IPS DF 19.7 (cell line): Measurements from ENCODE around the gene NDUFS6.
"Not testable (repeated sequence)": the region's sequence is repeated elsewhere in the genome, so short reads cannot be mapped to it uniquely, and the experiment has no call there.

ENCODE experiments used
- DNase-seq: peaks from one replicate; pipeline ENCODE4 v3.0.0-alpha.2; 2013; ENCODE audit warnings: low read depth, low spot score

The NDUFS6 gene

DNA sequence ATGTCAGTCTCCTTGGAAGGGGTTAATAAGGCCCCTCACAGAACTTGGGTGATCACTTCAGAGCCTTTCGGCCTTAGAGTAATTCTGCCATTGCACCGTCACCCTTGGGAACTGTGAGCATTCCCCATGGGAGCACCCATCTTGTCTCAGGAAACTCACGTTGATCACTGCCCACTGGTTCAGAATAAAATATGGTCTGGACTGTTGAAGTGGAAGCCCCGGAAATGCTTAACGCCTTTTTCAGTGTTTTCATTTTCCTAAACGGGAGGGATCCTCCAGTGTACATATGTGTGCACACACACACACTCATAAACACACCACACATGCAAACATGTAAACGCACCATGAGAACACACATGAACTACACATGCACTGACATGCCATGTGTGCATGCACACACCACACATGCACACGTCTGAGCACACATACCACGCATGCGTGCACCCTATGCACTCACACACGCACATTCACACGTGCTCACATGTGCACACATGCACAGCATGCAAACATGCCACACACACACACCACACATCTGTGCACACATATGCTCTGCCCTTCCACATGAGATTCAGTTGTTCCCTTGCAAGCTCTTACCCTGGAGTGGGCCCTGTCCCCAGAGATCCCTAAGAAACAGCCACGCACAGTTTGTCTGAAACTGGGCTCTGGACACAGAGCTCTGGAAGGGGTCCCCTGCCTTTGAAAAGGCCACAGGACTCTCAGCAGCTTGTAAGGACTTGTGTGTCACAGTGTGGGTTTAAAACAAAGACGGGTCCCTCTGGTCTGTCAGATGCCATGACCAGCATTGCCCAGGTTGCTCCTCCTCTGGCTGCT lies 18.6 kb upstream of the NDUFS6 start:
- DNase-seq = no peak

DNA sequence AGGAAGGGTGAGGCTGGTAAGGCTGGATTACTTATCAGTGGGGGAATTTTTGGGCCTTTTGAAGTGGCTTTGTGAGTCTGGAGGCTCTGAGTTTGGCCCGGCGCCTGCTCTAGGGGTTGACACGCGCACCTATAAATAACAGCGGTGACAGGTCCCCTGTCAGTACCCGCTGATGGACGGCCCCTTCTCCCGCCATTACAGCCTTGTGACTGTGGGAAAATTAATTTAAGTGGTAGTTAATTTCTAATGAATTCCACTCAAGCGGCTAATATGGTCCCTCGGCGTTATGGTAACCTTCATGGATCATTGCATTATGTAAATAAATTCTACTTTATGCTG lies 18.0 kb upstream of the NDUFS6 start:
- no peak for DNase-seq

DNA sequence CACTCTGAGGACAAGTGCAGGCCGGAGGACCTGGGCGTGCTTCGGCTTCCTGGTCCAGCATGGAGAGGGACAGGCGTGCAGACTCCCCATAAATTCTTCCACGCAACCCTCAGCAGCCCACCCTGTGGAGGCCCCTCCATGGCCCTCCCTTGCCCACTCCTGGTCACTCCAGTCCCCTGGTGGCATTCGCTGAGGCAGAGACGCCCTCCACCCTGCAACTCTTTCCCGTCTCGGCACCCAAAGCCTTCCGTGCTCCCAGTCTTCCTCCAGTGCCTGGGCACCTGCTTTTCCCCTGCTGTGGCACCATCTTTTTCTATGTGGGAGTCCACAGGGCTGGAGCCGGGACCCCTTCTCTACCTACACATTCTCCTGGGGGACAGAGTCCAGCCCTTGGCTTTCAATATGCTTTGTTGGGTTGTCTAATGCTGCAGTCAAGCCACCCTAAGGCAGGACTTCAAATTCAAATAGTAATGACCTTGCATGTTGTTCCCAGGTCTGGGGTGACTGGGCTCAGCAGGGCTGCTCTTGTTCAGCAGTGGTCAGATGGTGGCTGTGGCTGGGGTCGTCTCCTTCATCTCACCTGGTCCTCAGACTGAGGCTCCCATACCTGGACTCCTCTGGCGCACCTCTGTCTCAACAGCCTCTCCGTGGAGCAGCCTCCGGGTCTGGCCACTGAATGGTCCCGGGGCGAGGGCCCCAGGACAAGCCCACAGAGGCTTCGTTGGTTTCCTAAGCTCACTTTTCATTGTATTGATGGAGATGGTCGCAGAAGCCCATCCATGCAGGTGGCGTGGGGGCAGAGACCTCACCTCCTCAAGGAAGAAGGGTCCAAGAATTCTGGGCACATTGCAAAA lies 16.8 kb upstream of the NDUFS6 start:
- no peak for DNase-seq

GRCh38 chr5:1785062-1785461 lies 16.1 kb upstream of the NDUFS6 start:
- DNase-seq = no peak

- DNase-seq = no peak
Measured at GRCh38 chr5:1785984-1786383, 15.2 kb upstream of the NDUFS6 start.

DNA sequence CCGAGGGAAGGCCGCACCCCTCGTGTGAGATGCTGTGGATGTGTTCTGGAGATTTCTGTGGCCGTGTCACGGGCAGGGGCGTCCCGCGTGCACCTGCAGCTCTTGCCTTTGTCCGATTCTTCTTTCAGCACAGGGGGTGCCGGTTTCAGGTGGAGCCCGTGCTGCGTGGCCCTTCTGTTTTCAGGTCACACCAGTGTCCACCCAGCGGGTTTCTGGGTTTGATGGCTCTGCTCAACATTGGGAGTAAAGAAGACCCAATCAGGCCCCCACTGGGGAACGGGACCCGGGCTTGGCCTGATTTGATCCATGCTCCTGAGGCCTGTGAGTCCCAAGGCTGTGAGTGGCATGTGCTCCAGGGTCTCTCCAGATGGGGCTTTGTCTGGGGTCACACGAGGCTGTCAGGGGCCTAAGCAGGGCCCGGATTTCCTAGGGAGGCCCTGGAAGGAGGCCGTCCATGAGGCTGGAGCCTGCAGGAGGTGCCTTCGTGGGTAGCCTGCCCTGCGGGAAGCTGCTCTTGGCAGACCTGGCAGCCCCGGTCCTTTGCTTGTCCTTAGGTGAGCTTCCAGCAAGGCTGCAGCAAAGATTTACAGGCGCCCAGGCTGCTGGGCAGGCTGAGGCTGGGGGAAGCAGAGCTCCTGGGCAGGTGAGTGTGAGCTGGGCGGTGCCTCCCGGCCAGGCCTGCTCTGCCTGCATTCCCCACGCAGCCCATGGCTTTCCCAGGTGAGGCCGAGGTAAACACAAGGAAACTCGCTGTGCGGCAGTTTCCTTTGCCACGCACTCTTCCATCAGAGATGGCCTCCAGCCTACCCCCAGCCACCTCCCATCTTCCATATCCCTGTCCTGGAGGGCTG lies 14.4 kb upstream of the NDUFS6 start:
- no peak for DNase-seq

DNA sequence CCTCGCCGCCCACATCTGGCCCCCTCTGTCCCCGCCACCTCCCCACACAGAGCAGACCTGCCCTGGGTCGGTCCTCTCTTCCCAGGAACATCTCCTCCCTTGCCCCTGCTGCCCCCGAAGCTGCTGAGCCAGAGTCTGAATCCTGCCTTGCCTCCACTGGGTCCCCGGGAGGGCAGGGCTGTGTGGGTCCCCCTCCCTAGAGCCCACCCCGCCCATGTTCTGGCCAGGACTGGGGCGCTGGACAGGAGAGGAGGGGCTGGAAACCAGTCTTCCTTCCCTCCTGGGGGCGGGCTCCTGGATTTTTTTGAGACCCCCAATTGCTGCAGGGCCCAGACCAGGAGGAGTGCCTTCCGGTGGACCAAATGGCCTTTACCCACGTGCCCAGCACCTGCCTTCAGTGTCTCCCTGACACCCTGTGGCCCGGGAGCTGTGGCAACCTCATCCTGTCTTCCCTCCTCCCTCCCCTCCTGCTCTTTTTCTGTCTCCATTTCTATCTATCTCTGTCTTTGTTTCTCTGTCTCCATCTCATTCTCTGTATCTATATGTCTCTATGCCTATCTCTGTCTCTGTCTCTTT lies 13.6 kb upstream of the NDUFS6 start:
- no peak for DNase-seq

DNA sequence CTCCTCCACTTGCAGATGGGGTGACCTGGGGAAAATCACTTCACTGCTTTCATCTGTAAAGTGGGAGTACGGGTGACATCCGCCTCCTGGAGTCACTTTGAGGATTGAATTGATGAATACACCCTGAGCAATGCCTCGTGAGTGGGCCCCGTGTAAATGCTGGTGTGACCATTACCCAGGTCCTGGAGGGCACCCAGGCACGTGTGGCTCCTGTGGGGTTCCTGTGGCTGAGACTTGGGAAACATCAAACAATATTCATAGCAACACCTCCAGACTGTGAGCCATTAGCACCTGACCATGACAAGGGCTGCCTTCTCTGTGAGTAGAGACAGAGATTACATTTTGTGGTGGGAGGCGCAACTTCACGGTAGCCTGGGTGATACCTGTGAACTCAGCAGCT lies 13.0 kb upstream of the NDUFS6 start:
- no peak for DNase-seq

GRCh38 chr5:1788828-1789227 lies 12.4 kb upstream of the NDUFS6 start:
- no peak for DNase-seq

GRCh38 chr5:1789438-1789833 lies 11.8 kb upstream of the NDUFS6 start:
- DNase-seq = not testable (repeated sequence)

DNA sequence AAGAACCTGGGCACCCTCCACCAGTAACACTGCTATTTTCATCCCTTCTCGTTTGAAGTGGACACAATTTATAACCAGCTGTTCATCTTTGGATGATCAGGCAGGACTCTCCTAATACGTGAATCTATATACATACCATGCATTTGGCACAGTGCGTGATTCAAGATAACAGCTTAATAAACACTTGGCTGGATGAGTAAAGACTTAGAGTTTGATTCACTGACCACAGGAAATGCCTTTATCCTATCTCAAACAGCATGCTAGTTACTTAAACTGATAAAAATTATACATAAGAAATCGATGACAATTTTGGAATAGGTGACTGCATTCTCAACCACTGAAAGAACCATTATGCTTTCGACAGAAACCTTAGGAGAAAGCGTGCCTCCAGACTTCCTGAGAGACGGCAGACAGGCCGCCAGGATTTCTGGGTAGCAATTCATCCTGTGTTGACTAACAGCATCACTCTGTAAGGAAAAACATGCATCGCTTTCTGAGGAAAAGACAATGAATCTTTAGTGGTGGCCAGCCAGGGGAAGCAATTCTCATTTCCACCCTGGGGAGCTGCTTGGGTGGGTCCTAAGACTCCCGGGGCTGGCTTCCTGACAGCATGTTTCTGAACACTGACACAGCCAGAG lies 11.3 kb upstream of the NDUFS6 start:
- DNase-seq = no peak

- DNase-seq = no peak
Measured at GRCh38 chr5:1791176-1791575, 10.0 kb upstream of the NDUFS6 start.

GRCh38 chr5:1792842-1793266 lies 8.4 kb upstream of the NDUFS6 start:
- DNase-seq = no peak

- no peak for DNase-seq
Measured at GRCh38 chr5:1793301-1793740, 7.9 kb upstream of the NDUFS6 start.

- DNase-seq = no peak
Measured at GRCh38 chr5:1793966-1794900, 7.0 kb upstream of the NDUFS6 start.

- no peak for DNase-seq
Measured at GRCh38 chr5:1794901-1795290, 6.3 kb upstream of the NDUFS6 start.

GRCh38 chr5:1795506-1795905 lies 5.7 kb upstream of the NDUFS6 start:
- DNase-seq = no peak

GRCh38 chr5:1795931-1796330 lies 5.3 kb upstream of the NDUFS6 start:
- no peak for DNase-seq

GRCh38 chr5:1796371-1797102 lies 4.7 kb upstream of the NDUFS6 start:
- no peak for DNase-seq
